ENCODE data around the gene TAGLN.
"Not testable (repeated sequence)": the region's sequence is repeated elsewhere in the genome, so short reads cannot be mapped to it uniquely, and the experiment has no call there.

The TAGLN gene

GRCh38 chr11:117181586-117182550 lies 17.3 kb upstream of the TAGLN start:
- no peak for DNase-seq

GRCh38 chr11:117182551-117182935 lies 16.6 kb upstream of the TAGLN start:
- DNase-seq = no peak

- not testable (repeated sequence) for DNase-seq
These were observed 16.0 kb upstream of the TAGLN start for GRCh38 chr11:117183178-117183577.

- no peak for DNase-seq
These were observed 15.3 kb upstream of the TAGLN start for GRCh38 chr11:117183724-117184349.

GRCh38 chr11:117185736-117186430 lies 13.3 kb upstream of the TAGLN start:
- no peak for DNase-seq

- no peak for DNase-seq
These were observed 12.8 kb upstream of the TAGLN start for GRCh38 chr11:117186431-117186761.

- DNase-seq = no peak
These were observed 12.2 kb upstream of the TAGLN start for GRCh38 chr11:117187007-117187406.

- no peak for DNase-seq
These were observed 11.8 kb upstream of the TAGLN start for GRCh38 chr11:117187428-117187798.

- DNase-seq = no peak
These were observed 11.2 kb upstream of the TAGLN start for GRCh38 chr11:117187799-117188481.

- no peak for DNase-seq
These were observed 10.5 kb upstream of the TAGLN start for GRCh38 chr11:117188620-117189081.

- no peak for DNase-seq
These were observed 9.8 kb upstream of the TAGLN start for GRCh38 chr11:117189191-117189940.

GRCh38 chr11:117189941-117190544 lies 9.1 kb upstream of the TAGLN start:
- DNase-seq = no peak

GRCh38 chr11:117191680-117192400 lies 7.3 kb upstream of the TAGLN start:
- no peak for DNase-seq

GRCh38 chr11:117192401-117192875 lies 6.7 kb upstream of the TAGLN start:
- no peak for DNase-seq

GRCh38 chr11:117193130-117194020 lies 5.8 kb upstream of the TAGLN start:
- no peak for DNase-seq

- DNase-seq = no peak
These were observed 4.9 kb upstream of the TAGLN start for GRCh38 chr11:117194267-117194666.

GRCh38 chr11:117195258-117195657 lies 3.9 kb upstream of the TAGLN start:
- no peak for DNase-seq

GRCh38 chr11:117195761-117196160 lies 3.4 kb upstream of the TAGLN start:
- no peak for DNase-seq

- DNase-seq = no peak
These were observed 2.2 kb upstream of the TAGLN start for GRCh38 chr11:117197006-117197405.

Data from activated naive CD4-positive, alpha-beta T cell treated with anti-CD3 and anti-CD28 coated beads, Interleukin-2, amount 50 U/mL, for 16 hours (primary cell).